ENCODE data around the gene MIER2. TPM values are rescaled to one million over a fixed set of nuclear protein-coding genes. Genes with fewer than 3 reads are reported as not detected.

The MIER2 gene
- total RNA-seq, 1 experiment from 2014 or later, result 22.8 TPM

DNA sequence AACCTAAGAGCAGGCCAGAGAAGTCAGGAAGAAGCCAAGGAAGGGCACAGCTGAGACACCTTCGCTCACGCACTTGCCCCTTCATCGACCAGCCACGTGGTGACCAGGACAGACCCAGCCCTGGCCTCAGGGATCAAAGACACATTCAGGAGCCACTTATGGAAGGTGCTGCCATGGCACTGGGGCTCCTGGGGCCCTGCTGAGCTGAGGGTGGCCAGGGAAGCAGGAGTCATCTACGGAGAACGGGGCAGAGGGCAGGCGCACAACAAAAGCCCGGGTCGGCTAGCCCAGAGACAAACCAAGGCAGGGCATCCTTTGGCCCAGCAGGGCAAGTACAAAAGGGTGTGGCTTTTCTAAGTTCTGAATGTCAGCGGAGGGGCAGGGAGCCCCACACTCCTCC is 55.7 kb downstream of the MIER2 start:
- TF ChIP-seq, protein P1, sequence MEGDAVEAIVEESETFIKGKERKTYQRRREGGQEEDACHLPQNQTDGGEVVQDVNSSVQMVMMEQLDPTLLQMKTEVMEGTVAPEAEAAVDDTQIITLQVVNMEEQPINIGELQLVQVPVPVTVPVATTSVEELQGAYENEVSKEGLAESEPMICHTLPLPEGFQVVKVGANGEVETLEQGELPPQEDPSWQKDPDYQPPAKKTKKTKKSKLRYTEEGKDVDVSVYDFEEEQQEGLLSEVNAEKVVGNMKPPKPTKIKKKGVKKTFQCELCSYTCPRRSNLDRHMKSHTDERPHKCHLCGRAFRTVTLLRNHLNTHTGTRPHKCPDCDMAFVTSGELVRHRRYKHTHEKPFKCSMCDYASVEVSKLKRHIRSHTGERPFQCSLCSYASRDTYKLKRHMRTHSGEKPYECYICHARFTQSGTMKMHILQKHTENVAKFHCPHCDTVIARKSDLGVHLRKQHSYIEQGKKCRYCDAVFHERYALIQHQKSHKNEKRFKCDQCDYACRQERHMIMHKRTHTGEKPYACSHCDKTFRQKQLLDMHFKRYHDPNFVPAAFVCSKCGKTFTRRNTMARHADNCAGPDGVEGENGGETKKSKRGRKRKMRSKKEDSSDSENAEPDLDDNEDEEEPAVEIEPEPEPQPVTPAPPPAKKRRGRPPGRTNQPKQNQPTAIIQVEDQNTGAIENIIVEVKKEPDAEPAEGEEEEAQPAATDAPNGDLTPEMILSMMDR (IDR thresholded peaks at IDR 0.05; ENCODE audit: unreplicated experiment), result no peak
- H3K4me1 Mint-ChIP-seq (ENCODE audit: low read depth, unreplicated experiment), result peaks cover 17% of the 10 kb centered on the region
- no TSS peak for BruUV-seq (replicated peaks)
- no peaks in the 10 kb centered on the region for H3K9me3 Mint-ChIP-seq (ENCODE audit: low read depth, unreplicated experiment)
- H3K27ac Mint-ChIP-seq (ENCODE audit: unreplicated experiment), result peak overlapping the region; percentile 97
- H3K4me3 Mint-ChIP-seq (ENCODE audit: low read depth, unreplicated experiment), result peak overlapping the region; percentile 74
- CTCF ChIA-PET, result interaction anchor here (1.1 kb wide), 1 partner anchor 17 kb away, joined by 3 read pairs; no protein-coding TSS in a partner anchor
- peaks cover 66% of the 10 kb centered on the region for H3K36me3 Mint-ChIP-seq (ENCODE audit: insufficient read depth, unreplicated experiment)
- intact Hi-C loops (cut with micrococcal nuclease; ENCODE audit: unreplicated experiment), result no loop called here
- H3K27me3 Mint-ChIP-seq (ENCODE audit: unreplicated experiment), result no peaks in the 10 kb centered on the region
- DNase-seq, result no peak

DNA sequence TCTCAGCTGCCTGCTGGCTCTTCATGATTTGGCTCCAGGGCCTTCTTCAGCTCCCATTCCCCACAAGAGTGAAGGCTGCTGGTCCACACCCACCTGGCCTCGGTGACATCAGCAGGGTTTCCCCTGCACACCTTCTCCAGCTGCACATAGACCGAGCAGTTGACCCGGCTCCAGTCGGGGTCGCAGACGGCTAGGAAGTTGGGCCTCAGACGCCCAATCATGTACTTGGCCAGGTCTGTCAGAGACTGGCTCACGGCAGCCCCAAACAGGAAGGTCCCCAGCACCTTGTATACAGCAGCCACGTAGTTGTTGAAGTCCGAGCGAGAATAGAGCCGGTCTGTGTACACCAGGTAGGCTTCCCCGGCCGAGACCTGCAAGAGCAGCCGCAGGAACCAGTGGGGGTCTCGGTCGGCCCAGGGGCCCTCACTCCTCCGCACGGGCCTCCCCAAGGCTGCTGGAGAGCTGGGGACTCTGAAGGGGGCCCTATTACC is 57.2 kb downstream of the MIER2 start:
- TF ChIP-seq, protein P1 (IDR thresholded peaks at IDR 0.05; ENCODE audit: unreplicated experiment), result no peak
- DNase-seq, result no peak
- intact Hi-C loops (cut with micrococcal nuclease; ENCODE audit: unreplicated experiment), result no loop called here
- H3K27me3 Mint-ChIP-seq (ENCODE audit: unreplicated experiment), result no peaks in the 10 kb centered on the region
- H3K4me1 Mint-ChIP-seq (ENCODE audit: low read depth, unreplicated experiment), result peaks cover 12% of the 10 kb centered on the region
- H3K27ac Mint-ChIP-seq (ENCODE audit: unreplicated experiment), result no peak overlapping the region
- CTCF ChIA-PET, result no interaction called here
- H3K36me3 Mint-ChIP-seq (ENCODE audit: insufficient read depth, unreplicated experiment), result peaks cover 76% of the 10 kb centered on the region
- H3K9me3 Mint-ChIP-seq (ENCODE audit: low read depth, unreplicated experiment), result no peaks in the 10 kb centered on the region
- BruUV-seq (replicated peaks), result no TSS peak
- H3K4me3 Mint-ChIP-seq (ENCODE audit: low read depth, unreplicated experiment), result no peak overlapping the region

DNA sequence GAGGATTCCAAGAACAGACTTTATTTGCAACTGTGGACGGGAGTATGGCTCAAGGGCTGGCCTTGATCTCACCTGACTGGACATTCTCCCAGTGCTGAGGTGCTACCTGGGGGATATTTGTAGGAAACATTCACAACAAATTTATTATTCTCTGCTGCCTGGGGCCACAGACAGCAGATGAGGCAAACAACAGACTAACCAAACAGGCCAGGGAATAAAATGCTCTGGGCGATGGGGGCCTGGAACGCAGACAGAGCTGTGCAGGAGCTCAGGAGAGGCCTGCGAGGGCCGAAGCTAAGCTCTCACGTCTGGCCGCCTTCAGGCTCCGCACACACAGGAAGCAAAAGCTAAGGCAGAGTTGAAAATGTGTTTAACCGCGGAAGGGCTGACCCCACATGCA is 61.2 kb downstream of the MIER2 start:
- Mint-ChIP-seq H3K27ac (ENCODE audit: unreplicated experiment) (no peak overlapping the region), H3K27me3 (ENCODE audit: unreplicated experiment) (no peaks in the 10 kb centered on the region), H3K4me3 (ENCODE audit: low read depth, unreplicated experiment) (no peak overlapping the region), H3K9me3 (ENCODE audit: low read depth, unreplicated experiment) (no peaks in the 10 kb centered on the region), H3K36me3 (ENCODE audit: insufficient read depth, unreplicated experiment) (peaks cover 61% of the 10 kb centered on the region), H3K4me1 (ENCODE audit: low read depth, unreplicated experiment) (peaks cover 6% of the 10 kb centered on the region)
- CTCF ChIA-PET, result no interaction called here
- intact Hi-C loops (cut with micrococcal nuclease; ENCODE audit: unreplicated experiment), result no loop called here
- no TSS peak for BruUV-seq (replicated peaks)
- DNase-seq, result no peak
- TF ChIP-seq, protein P1 (IDR thresholded peaks at IDR 0.05; ENCODE audit: unreplicated experiment), result no peak

DNA sequence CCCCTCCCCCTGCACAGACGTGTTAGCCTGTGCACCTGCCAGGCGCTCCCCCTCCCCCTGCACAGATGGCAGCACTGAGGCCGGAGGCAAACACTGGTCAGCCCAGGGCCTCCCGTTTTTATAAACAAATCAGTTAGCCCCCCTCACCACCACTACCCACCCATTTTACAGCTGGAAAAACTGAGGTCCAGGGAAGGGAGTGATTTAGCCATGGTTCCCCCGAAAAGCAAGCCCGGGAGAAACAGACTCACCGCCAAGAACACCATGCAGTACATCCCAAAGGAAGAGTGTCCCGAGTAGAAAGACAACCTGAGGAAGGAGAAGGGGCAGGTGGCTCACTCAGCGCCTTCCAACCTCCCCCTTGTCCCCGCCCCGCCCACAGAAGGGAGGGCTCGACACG is 62.1 kb downstream of the MIER2 start:
- H3K27me3 Mint-ChIP-seq (ENCODE audit: unreplicated experiment), result no peaks in the 10 kb centered on the region
- no peak overlapping the region for H3K4me3 Mint-ChIP-seq (ENCODE audit: low read depth, unreplicated experiment)
- no TSS peak for BruUV-seq (replicated peaks)
- no peaks in the 10 kb centered on the region for H3K4me1 Mint-ChIP-seq (ENCODE audit: low read depth, unreplicated experiment)
- CTCF ChIA-PET, result no interaction called here
- DNase-seq, result no peak
- intact Hi-C loops (cut with micrococcal nuclease; ENCODE audit: unreplicated experiment), result no loop called here
- H3K36me3 Mint-ChIP-seq (ENCODE audit: insufficient read depth, unreplicated experiment), result peaks cover 54% of the 10 kb centered on the region
- TF ChIP-seq, protein P1 (IDR thresholded peaks at IDR 0.05; ENCODE audit: unreplicated experiment), result no peak
- no peak overlapping the region for H3K27ac Mint-ChIP-seq (ENCODE audit: unreplicated experiment)
- no peaks in the 10 kb centered on the region for H3K9me3 Mint-ChIP-seq (ENCODE audit: low read depth, unreplicated experiment)
